PC-3 (cell line): ENCODE measurements around the gene CSRP3. TPM values are rescaled to one million over a fixed set of nuclear protein-coding genes. Genes with fewer than 3 reads are reported as not detected.

Experiments
- ATAC-seq: fragments of 200-7000 bp; cut with Tn5 transposase; 2 replicates; pipeline ENCODE4 v1.9.1; 2020; ENCODE audit warnings: mild to moderate bottlenecking, moderate library complexity
- BruUV-seq: library from RNA; stranded (reverse); fragments of 400-500 nt; replicated peaks from 2 replicates; lab custom pipeline; 2021; lab: Mats Ljungman, UMichigan
- CTCF ChIA-PET: fragments of 300-600 bp; sonication (Branson Sonifier 250); formaldehyde crosslinking; loops from one replicate; lab custom pipeline; 2022; ENCODE audit warnings: antibody characterized with exemption; lab: Charles Lee
- POLR2A ChIA-PET: fragments of 300-600 bp; sonication (Branson Sonifier 250); formaldehyde crosslinking; loops from one replicate; lab custom pipeline; 2022; ENCODE audit warnings: antibody characterized with exemption; ENCODE audit not compliant: unreplicated experiment; lab: Charles Lee
- DNase-seq: peaks from one replicate; pipeline ENCODE4 v3.0.0-alpha.2; 2015
- H2AFZ ChIP-seq: fragments of 300-600 bp; sonication (generic); 2 replicates; pipeline ENCODE4 v1.6.0; 2016; ENCODE audit warnings: antibody characterized with exemption, low read length
- H3F3A ChIP-seq: fragments of 300-600 bp; sonication (generic); one replicate; pipeline ENCODE4 v1.6.0; 2017; ENCODE audit warnings: antibody characterized with exemption, low read length, control low read depth, mild to moderate bottlenecking; ENCODE audit not compliant: unreplicated experiment
- H3K27ac ChIP-seq: fragments of 300-600 bp; sonication (generic); 2 replicates; pipeline ENCODE4 v1.5.1; 2016; ENCODE audit warnings: mild to moderate bottlenecking, low read length
- H3K27me3 ChIP-seq: fragments of 300-600 bp; sonication (generic); 2 replicates; pipeline ENCODE4 v1.6.1; 2016; ENCODE audit warnings: low read length, mixed read lengths
- H3K36me3 ChIP-seq: fragments of 300-600 bp; sonication (generic); 2 replicates; pipeline ENCODE4 v1.6.1; 2016; ENCODE audit warnings: low read depth, mixed run types, low read length, mixed read lengths
- H3K4me1 ChIP-seq: fragments of 300-600 bp; sonication (generic); 2 replicates; pipeline ENCODE4 v1.5.1; 2016; ENCODE audit warnings: low read length; ENCODE audit not compliant: insufficient read depth
- H3K4me2 ChIP-seq: fragments of 300-600 bp; sonication (generic); 2 replicates; pipeline ENCODE4 v1.6.0; 2016; ENCODE audit warnings: low read length
- H3K4me3 ChIP-seq: fragments of 300-600 bp; sonication (generic); 2 replicates; pipeline ENCODE4 v1.5.1; 2016; ENCODE audit warnings: mild to moderate bottlenecking, low read length, mixed read lengths
- H3K79me2 ChIP-seq: fragments of 300-600 bp; sonication (generic); 2 replicates; pipeline ENCODE4 v1.6.1; 2017; ENCODE audit warnings: low read length, mixed read lengths
- H3K9ac ChIP-seq: fragments of 300-600 bp; sonication (generic); 2 replicates; pipeline ENCODE4 v1.6.0; 2016; ENCODE audit warnings: mild to moderate bottlenecking, low read length
- H3K9me2 ChIP-seq: fragments of 300-600 bp; sonication (generic); replicated peaks from 2 replicates; pipeline ENCODE4 v1.6.1; 2016; ENCODE audit warnings: mixed run types, low read length, mixed read lengths
- H3K9me3 ChIP-seq: fragments of 300-600 bp; sonication (generic); 2 replicates; pipeline ENCODE4 v1.6.1; 2016; ENCODE audit warnings: low read length, mixed read lengths
- H4K20me1 ChIP-seq: fragments of 300-600 bp; sonication (generic); 2 replicates; pipeline ENCODE4 v1.6.1; 2016; ENCODE audit warnings: low read length, mixed read lengths
- CTCF ChIP-seq: fragments of 300-600 bp; sonication (generic); conservative IDR thresholded peaks from 2 replicates; pipeline ENCODE4 v1.5.1; 2017; ENCODE audit warnings: antibody characterized with exemption, low read depth, mild to moderate bottlenecking, low read length
- EZH2 ChIP-seq: fragments of 300-600 bp; sonication (generic); IDR thresholded peaks from one replicate; pipeline ENCODE4 v1.6.1; 2017; ENCODE audit warnings: antibody characterized with exemption, mild to moderate bottlenecking, low read length; ENCODE audit not compliant: unreplicated experiment
- EZH2phosphoT487 ChIP-seq: fragments of 300-600 bp; sonication (generic); IDR thresholded peaks from 2 replicates; pipeline ENCODE4 v1.6.1; 2018; ENCODE audit warnings: mild to moderate bottlenecking, antibody characterized with exemption, low read length, borderline replicate concordance
- intact Hi-C: fragments of 100-400 bp; cut with micrococcal nuclease; formaldehyde crosslinking; loops from 2 replicates; pipeline ENCODE4 v1.9.0; 2023
- total RNA-seq: library from RNA; depleted of rRNA; stranded (reverse); fragments of >200 nt; gene quantifications from 2 replicates; pipeline ENCODE4 v1.2.3, GENCODE V29; 2014

CSRP3 gene
- total RNA-seq, 1 experiment from 2014 or later, result not detected

- peaks cover 9% of the 10 kb centered on the region for H3F3A ChIP-seq
- TF ChIP-seq EZH2phosphoT487 (no peak), EZH2 (no peak), CTCF (no peak)
- peak overlapping the region; percentile 90 for H3K4me3 ChIP-seq
- H3K4me2 ChIP-seq, result peak overlapping the region; percentile 98
- no peaks in the 10 kb centered on the region for H4K20me1 ChIP-seq
- peaks cover 41% of the 10 kb centered on the region for H3K79me2 ChIP-seq
- peak overlapping the region; percentile 91 for H3K9ac ChIP-seq
- no TSS peak for BruUV-seq
- peak overlapping the region; percentile 77; the same call in 1 of the 2 replicates for H3K27ac ChIP-seq
- intact Hi-C loops, result loop anchor here (5.0 to 10.0 kb wide), 2 partner anchors 165 to 502 kb away; no protein-coding TSS in a partner anchor
- no peaks in the 10 kb centered on the region for H3K27me3 ChIP-seq
- ATAC-seq, result no peak
- no peak for DNase-seq
- ChIA-PET CTCF (no interaction called here), POLR2A (no interaction called here)
- H3K9me2 ChIP-seq, result no peaks in the 10 kb centered on the region
- peaks cover 54% of the 10 kb centered on the region for H3K4me1 ChIP-seq
- no peaks in the 10 kb centered on the region for H3K9me3 ChIP-seq
- H2AFZ ChIP-seq, result peak overlapping the region; percentile 88
- H3K36me3 ChIP-seq, result peaks cover 13% of the 10 kb centered on the region; the same call in 1 of the 2 replicates
Observed at GRCh38 chr11:19242179-19242932, 40.6 kb upstream of the CSRP3 start.

DNA sequence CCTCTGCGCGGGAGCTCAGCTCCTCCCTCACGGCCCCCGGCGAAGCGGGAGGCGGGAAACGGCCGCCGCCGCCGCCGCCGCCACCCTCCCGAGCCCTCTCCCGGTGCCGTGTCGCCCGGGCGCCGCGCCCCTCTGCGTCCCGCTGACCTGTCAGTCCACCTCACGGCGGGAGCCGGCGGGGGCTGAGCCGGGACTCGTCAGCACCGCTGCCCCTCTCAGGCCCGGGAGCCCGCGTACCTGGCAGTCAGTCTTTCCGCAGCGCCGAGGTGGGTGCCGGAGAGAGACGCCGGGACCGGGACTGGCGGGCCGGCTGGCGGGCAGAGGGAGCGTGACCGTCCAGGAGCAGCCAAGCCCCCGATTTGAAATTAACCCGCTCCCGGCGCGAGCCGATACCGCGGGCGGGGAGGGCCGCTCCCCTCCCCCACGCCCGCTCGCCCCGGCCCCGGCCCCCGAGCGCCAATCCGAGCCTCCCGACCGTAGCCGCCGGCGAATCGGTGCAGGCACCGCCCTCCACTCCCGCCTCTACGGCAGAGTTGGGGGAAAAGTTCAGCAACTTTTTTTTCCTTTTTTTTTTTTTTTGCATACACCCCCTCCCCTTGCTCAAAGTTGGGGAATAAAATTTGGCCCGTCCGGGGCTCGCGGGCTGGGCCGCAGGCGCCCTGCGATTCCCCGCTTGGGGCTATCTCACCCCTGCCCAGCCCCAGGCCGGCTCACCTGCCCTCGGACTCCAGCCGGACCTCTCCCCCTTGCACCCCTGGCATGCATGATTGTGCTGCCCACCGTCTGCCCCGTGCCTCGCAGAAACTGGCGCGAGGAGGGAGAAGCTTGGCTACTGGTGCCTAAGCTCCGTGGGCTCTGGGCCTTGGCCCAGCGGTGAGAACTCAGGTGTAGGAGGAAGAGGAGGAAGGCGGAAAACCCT, 39.7 kb upstream of the CSRP3 start:
- no peaks in the 10 kb centered on the region for H4K20me1 ChIP-seq
- no peaks in the 10 kb centered on the region for H3K9me2 ChIP-seq
- peaks cover 41% of the 10 kb centered on the region for H3K79me2 ChIP-seq
- BruUV-seq, result no TSS peak
- peak overlapping the region; percentile 91 for H3K9ac ChIP-seq
- H3K9me3 ChIP-seq, result no peaks in the 10 kb centered on the region
- TF ChIP-seq EZH2 (no peak), EZH2phosphoT487 (no peak), CTCF (no peak)
- no peaks in the 10 kb centered on the region for H3K27me3 ChIP-seq
- ChIA-PET POLR2A (interaction anchor here (0.6 kb wide), 1 partner anchor 161 kb away, joined by 3 read pairs; no protein-coding TSS in a partner anchor), CTCF (no interaction called here)
- peaks cover 9% of the 10 kb centered on the region for H3F3A ChIP-seq
- intact Hi-C loops, result loop anchor here (2.0 to 10.0 kb wide), 4 partner anchors 81 to 503 kb away; partner anchors contain the start of gene ZDHHC13
- H3K4me2 ChIP-seq, result peak overlapping the region; percentile 98
- DNase-seq (peak; percentile 63), ATAC-seq (peak; percentile 45)
- H3K36me3 ChIP-seq, result peaks cover 22% of the 10 kb centered on the region; the same call in 1 of the 2 replicates
- peak overlapping the region; percentile 88 for H2AFZ ChIP-seq
- peak overlapping the region; percentile 90 for H3K4me3 ChIP-seq
- peaks cover 54% of the 10 kb centered on the region for H3K4me1 ChIP-seq
- peak overlapping the region; percentile 77 for H3K27ac ChIP-seq
